GM21390 (cell line): ENCODE data around the gene EHD3.

ENCODE experiments used
- ATAC-seq: cut with Tn5 transposase; IDR thresholded peaks from one replicate; pipeline ENCODE4 v1.9.1; 2021; ENCODE audit not compliant: unreplicated experiment

EHD3 gene

DNA sequence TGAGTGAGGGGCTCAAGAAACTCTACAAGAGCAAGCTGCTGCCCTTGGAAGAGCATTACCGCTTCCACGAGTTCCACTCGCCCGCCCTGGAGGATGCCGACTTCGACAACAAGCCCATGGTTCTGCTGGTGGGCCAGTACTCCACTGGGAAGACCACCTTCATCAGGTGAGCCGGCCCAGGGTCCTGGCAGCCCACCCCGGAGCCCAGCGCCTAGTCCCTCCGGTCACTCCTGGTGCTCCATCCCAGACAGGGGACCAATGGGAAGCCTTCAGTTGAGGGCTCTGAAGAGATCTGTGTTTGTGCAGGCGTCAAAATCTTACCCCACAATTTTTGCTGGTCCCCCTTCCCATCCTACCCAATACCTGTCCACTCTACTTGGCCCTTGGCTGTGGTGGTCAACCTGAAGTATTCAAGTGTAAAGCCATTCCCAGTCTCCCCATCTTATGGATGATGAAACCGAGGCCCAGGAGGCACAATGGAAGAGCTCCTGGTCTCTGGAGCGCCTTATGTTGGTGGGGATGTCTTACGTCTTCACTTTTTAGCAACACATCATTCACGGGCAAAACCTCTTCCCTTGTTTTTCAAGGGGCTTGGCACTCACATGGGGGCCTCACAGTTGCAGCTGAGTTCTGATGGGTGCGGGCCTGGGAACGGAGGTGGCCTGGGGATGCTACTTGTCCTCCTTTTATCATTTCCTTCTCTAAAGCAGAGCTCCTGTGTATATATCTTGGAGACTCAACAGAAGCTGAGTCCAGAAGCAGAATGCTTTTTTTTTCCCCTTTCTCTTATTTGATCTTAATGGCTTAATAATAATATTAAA, 941 bp downstream of the EHD3 start:
- no peak for ATAC-seq

DNA sequence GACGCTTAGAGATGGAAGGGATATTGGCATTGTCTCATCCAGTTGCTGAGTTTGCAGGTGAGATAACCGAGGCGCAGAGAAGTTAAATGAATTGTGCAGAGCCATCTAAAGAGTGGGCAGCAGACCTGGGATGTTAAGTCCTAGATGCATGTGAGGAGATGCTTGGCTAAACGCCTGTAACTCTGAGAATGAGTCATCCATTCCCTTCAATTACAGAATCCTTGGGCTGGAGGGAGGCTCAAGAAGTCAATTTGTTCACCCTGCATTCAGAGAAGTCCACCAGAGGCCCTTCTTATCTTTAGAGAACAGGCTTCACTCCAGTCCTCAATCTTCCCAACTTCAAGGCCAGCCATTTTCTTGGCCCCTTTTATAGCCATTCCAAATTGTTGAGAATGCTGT, 1.6 kb downstream of the EHD3 start:
- no peak for ATAC-seq

DNA sequence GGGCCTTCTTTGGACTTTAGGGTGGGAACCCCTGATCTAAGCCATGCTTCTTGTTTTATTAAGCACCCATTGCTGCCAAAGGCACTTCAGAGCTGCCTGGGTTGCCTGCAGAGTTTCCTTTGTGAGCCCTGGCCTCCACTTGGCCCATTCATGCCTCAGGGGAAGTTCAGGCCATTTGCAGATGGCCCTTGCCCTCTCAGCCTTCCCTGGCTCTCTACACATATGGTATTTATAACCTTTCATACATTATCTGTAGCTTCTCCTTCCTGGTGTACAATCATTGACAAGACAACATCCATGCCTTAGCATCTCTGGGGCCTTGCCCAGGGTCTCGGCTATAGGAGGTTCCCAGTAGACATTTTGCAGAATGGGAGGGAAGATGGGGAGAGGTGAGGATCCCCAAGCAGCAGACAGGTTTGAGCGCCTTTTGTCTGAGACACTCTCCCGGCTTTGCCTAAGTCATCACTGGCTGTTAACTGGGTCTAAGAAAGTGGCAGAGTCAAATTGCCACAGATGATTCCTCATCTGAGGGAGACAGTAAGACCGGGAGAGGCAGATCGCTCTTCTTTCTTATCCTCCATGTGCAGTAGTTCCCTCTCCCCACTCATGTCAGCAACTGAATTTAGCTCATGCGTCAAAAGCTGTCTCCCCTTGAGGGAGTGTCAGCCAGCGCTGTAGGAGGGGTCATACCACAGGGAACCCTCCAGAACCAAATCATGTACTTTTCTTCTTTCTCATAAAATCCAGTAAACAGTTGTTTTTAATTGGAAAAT, 2.7 kb downstream of the EHD3 start:
- no peak for ATAC-seq

DNA sequence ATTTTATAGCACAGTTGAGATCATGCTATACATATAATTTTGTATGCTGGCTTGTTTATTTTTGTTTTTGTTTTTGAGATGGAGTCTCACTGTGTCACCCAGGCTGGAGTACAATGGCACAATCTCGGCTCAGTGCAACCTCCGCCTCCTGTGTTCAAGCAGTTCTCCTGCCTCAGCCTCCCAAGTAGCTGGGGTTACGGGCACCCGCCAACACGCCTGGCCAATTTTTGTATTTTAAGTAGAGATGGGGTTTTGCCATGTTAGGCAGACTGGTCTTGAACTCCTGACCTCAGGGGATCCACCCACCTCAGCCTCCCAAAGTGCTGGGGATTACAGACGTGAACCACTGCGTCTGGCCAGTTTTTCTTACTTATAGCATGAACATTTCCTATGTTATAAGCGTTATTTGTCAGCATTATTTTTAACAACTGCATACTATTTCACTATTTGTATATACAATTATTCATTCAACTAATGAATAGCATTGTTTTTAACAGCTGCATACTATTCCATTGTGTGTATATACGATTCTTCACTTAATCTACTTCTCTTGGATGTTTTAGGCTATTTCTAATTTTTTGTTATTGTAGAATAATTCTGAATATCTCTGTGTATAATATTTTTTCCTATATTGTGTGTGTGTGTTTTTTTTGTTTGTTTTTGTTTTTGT, 3.5 kb downstream of the EHD3 start:
- no peak for ATAC-seq

DNA sequence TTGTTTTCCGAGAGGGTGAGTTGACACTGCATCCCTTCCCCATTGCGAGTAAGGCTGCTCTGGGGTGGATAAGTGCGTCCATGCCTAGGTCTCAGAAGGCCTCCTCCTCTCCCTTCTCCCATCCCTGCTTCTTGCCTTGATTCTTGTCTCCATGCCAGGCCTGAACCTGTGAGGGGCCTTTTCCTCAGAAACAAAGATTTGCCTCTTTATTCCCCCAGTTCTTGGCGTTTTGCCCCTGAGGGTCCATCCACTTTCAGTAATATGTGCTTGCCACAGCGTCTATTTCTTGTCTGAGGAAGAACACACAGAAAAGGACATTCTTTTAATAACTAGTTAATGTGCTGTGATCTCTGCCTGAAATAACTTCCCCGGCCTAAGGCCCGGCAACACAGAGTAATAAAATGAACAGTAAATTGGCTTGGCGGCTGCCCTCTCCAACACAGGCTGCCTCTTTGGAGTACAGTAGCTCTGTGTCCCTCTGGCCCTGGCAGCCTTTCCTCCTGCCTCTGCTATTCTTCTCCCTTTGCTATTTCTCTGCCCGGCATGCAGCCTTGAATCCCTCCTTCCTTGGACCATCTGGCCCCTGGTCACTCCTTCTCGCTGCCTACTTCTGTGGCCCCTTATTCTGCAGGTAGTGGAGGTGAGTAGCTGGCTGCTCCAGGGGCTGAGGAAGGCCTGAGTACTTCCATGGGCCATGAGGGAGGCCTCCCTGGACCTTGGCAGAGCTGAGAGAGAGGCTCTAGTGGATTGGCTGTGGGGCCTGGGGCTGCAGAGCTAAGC, 4.4 kb downstream of the EHD3 start:
- no peak for ATAC-seq

DNA sequence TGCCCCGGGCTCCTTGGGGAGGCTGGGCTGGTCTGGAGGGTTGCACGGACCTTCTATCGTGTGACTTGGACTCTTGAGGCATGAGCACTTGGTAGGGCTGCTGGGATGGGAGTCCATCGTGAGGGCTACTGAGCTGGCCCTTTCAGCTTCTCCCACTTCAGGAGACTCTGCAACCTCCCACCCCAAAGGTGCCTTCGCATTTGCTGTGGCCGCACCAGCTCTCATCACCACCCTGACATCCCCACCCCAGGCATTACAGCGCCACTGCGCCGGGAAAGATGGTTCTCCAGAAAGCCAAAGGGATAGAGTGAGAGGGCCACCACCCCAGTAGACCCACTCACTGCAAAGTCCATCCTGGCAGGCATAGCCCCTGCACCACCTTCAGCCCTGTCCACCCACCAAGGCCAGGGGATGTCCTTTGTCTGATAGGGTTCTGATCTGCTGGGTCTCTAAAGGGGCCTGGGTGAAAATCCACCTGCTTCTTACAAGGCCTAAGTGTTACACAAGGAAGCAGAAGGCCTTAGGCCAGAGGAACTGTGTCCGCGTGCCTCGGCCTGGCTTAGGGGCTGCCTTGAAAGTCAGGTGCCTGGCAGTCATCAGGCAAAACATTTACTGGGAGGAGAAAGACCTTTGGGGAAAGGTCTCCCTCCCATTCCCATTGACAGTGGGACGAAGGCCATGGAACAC, 5.1 kb downstream of the EHD3 start:
- ATAC-seq, result no peak

DNA sequence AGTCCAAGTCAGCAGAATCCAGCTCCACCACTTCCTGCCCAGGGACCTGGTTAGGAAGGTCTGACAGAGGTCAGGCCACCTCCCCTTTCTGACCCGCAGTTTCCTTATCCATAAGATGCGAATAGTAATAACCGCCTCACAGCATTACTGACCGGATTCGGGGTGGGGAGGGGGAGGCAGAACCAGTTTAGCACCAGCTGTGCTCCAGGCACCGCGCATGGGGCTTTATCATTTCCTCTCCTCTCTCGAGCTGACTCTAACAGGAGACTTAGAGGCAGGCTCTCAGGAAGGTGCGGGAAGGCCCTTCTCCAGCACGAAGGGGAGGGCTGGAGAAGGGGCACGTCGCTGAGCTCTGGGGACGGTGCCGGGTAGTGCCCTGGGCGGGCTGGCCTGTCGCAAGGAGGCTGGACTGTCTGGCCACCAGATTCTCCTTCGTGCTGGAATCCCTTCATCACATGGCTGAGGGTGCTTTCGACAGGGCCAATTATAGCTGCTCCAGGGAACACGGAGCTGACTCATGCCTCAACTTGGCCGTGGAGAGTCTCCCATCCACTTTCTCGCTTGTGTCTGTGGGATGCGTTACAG, 5.7 kb downstream of the EHD3 start:
- ATAC-seq, result no peak

DNA sequence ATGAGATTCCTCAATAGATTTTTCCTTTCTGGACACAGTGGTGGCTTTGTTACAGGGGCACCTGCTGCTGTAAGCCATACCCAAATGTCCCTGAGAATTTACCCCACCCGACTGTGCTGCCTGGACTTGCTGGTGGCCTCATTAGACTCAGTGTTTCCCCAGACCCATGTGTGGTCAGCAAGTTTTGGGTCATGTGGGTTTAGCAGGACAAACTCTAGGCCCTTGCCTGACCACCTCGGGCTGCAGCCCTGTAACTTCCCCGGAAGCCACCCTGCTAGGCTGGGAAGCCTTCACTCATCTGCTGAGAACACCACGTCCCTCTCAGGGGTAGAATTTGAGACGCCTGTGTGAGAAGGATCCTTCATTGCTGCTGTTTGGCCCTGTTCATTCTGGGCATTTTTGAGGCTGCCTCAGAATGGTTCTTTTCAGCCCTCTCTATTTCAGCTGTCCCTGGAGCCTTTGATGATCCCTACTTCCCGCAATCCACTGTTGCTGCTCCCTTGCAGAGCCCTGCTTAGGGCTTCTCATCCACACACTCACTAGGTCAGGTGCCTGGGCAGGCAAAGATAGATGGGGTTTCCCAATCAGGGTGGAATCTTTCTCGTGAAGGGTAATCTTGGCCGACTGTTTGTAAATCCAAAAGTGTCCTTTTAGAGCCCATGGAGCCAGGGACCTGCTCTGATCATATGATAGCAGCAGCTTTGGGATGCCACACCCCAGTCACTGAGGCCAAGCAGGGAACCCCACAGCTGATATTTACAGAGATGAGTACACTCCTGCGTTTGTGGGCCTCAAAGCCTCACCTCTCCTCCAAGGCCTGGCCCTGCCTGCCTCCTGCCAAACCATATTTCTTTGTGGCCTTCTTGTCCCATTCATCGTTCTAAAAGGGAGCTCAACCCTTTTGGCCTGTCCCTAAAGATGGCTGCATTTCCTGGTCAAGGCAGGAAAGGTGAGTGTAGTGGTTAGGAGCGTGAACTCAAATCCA, 6.7 kb downstream of the EHD3 start:
- no peak for ATAC-seq

DNA sequence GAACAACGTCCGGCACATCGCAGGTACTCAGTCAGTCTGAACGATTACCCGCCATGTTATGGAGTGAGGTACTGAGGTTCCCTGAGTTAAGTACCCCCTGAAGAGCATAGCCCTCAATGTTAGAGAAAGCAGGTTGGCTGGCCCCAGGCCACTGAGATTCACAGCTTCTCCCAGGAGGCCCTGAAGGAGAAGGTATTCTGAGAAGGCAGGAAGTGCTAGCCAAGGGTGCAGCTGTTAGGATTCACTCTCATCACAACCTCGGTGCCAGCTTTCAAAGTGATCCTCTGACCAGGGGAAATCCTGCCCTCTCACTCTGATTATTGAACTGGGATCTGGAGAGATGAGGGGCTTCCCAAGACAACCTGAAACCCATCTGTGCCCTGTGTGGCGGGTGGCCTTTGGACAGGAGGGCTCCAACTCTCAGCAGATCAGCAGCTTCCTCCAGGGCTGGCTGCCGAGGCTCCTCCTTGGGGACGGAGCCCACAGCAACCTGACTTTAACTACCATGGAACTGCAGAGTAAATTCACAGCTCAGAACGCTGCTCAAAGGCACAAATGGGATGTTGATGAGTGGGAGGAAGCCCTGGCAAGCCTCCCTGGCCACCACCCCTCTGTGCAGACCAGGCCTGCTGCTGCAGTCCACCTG, 7.8 kb downstream of the EHD3 start:
- no peak for ATAC-seq

DNA sequence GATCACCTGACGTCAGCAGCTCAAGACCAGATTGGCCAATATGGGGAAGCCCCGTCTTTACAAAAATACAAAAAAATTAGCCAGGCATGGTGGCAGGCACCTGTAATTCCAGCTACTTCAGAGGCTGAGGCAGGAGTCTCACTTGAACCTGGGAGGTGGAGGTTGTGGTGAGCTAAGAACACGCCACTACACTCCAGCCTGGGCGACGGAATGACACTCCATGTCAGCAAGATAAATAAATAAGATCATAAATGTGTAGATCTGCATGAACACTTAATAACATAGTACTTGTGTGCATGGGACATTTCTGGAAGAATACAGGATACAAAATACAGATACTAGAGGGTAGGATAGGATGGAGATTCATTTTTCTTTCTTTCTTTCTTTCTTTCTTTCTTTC, 9.1 kb downstream of the EHD3 start:
- ATAC-seq, result no peak

DNA sequence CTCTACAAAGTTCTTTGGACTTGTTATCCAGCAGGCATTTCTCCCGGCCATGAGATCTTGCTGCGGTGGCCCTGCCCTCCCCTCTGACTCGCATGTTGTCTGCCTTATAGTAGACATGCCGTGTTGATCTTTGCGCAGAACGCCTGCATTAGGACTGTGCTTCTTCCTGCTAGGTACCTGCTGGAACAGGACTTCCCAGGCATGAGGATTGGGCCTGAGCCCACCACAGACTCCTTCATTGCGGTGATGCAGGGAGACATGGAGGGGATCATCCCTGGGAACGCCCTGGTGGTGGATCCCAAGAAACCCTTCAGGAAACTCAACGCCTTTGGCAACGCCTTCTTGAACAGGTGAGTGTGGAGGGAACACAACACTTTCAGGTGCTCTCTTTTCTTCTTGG, 10.1 kb downstream of the EHD3 start:
- ATAC-seq, result no peak

DNA sequence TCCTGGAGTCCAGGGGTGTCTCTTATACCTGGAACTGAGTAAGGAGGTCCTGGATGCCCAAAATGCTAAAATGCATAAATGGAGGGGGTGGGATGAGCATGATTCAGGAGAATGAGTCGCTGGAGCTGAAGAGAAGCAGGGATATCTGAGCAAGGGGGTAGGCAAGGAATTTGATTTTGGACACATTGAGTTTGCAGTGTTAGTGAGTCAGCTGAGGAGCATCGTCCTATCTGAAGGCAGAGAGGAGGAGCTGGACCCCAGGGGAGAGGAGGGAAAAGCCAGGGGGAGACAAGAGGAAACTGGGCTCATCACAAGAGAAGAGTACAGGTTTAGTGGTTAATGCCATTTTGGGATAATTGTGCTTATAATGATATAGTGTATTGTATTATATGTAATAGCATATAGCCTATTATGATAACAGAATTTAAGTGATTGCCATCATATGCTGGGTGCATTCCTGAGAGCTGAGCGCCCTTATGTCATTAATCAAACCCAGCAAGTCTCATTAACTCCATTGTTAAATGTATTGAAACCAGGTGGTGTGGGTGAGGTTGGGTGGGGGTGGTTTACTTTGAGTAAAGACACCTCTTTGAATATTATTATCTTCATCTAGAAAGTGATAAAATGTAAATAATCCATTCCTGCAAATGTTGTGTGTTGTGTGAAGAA, 12.4 kb downstream of the EHD3 start:
- no peak for ATAC-seq

DNA sequence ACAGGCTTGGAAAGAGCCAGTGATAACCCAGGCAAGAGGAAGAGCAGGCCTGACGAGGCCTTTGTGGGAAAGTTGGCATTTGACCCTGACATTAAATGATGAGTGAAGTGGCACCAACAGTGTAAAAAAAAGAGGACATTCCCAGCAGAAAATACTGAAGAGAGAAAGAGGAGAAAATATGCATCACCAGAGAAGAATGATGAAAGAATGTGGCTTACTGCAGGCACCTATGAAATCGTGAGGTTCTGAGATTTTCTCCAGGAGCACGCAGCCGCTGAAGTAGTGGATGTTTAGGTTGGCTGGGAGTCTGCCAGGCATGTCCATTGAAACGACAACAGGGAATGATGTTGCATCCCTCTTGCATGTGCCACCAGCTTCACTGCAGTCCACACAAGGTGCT, 13.8 kb downstream of the EHD3 start:
- no peak for ATAC-seq

DNA sequence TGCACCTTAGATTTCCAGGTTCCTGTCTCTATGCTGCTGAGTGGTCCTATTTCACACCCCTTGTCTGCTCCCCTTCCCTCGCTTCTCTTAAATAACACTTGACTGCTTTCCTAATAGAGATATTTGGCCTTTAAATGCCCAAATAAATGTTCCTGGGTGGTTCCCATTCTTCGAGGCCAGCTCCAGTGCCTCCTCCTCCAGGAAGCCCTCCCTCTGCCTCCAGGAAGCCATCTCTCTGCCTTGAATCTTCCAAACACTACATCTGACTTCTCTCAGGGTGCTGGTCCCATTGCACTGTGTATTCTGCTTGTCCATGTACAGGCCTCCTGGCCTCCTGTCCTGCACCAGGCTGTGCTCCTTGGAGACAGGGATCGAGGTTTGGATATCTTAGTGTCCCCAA, 14.2 kb downstream of the EHD3 start:
- no peak for ATAC-seq

DNA sequence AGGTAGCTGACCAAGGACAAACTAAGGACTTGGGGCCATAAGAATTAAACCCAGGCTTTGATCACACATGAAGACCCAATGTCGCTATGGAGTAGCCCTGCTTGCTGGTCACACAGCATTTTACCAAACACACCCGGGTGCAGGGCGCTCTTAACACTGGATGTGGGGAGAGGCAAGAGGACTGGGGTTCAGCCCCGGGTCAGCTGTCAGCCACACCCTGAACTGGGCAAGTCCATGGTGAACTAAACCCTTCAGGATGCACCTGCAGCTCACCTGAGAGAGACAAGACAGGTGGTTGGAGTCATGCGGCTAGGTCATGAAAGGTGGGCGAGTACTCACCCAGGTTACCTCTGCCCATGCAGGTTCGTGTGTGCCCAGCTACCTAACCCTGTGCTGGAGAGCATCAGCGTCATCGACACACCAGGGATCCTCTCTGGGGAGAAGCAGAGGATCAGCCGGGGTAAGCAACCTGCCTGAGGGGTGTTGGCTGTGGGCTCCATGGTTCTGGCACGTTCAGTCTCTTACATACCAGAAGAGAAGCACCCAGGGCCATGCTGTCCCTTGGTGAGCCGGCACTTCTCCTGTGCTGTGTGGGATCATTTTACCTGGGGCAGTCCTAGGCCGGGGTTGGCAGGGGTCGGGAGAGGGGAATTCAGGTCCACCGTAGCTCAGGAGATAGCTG, 15.2 kb downstream of the EHD3 start:
- ATAC-seq, result no peak

DNA sequence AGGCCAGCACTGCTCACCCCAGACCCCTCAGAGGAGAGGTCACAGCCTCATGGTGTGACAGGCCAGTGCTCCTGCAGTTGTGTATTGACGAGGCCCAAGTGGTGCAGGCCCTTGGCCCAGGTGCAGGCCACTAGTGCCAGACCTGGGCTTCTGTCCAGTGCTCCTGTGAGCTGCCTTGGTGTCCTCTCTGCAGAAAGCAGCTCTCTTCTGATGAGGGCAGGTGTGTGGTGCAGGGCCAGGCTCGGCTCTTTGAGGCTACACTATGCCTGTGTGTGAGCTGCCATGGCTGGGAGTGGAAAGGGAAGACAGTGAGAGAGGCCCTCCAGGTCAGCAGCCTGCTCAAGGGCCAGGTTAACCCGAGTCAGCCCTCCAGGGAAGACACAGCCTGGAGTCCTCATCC, 17.1 kb downstream of the EHD3 start:
- no peak for ATAC-seq

DNA sequence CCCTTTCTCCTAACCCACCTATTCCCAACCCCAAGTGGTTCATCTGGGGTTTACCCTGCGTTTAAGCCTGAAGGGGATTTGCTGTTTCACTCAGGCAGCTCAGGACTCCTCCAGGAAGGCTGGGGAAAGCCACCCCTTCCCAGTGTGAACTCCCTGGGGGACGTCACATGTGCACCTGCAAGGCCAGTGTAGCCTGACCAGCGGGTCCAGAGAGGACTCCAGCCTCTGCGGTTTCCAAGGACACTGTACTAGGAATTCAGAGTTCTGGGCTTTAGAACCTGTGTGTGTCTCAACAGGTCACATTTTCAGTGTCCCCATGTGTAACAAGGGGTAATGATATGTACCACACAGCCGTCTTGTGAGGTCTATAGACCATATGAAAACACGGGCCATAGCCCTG, 17.9 kb downstream of the EHD3 start:
- no peak for ATAC-seq
